C4-2B (cell line): ENCODE results near the gene KIF4B.

Source experiments
- CTCF ChIP-seq: fragments of 450-650 bp; conservative IDR thresholded peaks from 2 replicates; pipeline ENCODE4 v1.5.1; 2017; ENCODE audit warnings: mild to moderate bottlenecking
- ZFX ChIP-seq: fragments of 450-650 bp; IDR thresholded peaks from 2 replicates; pipeline ENCODE4 v1.6.1; 2017

- no peak for TF ChIP-seq CTCF
- TF ChIP-seq ZFX: no peak
Measured at GRCh38 chr5:155053501-155053900, 39.9 kb downstream of the KIF4B start.
